OCI-LY1 (cell line): ENCODE data around the gene ODAD4.

Experiments used
- H2AFZ ChIP-seq: fragments of 200-600 bp; sonication (generic), shearing (Covaris generic); 2 replicates; pipeline ENCODE4 v1.6.0; 2014; ENCODE audit warnings: antibody characterized with exemption, mild to moderate bottlenecking, low read length
- H3F3A ChIP-seq: fragments of 200-600 bp; sonication (generic), shearing (Covaris generic); 2 replicates; pipeline ENCODE4 v1.6.0; 2014; ENCODE audit warnings: mild to moderate bottlenecking, antibody characterized with exemption, low read length, moderate library complexity; ENCODE audit not compliant: insufficient read depth
- H3K27ac ChIP-seq: fragments of 200-600 bp; sonication (generic); 2 replicates; pipeline ENCODE4 v1.5.1; 2014; ENCODE audit warnings: low read length, mixed run types, mild to moderate bottlenecking, low read depth; ENCODE audit not compliant: poor library complexity, severe bottlenecking
- H3K27me3 ChIP-seq: fragments of 200-600 bp; sonication (generic); 2 replicates; pipeline ENCODE4 v1.6.0; 2014; ENCODE audit warnings: antibody characterized with exemption, mild to moderate bottlenecking, low read length, moderate library complexity; ENCODE audit not compliant: insufficient read depth
- H3K36me3 ChIP-seq: fragments of 200-600 bp; sonication (generic); 2 replicates; pipeline ENCODE4 v1.6.1; 2014; ENCODE audit warnings: mild to moderate bottlenecking, antibody characterized with exemption, low read length, moderate library complexity, mixed read lengths; ENCODE audit not compliant: insufficient read depth
- H3K4me1 ChIP-seq: fragments of 200-600 bp; sonication (generic); 2 replicates; pipeline ENCODE4 v1.5.1; 2014; ENCODE audit warnings: mild to moderate bottlenecking, low read length, moderate library complexity; ENCODE audit not compliant: insufficient read depth, severe bottlenecking
- H3K4me2 ChIP-seq: fragments of 200-600 bp; sonication (generic), shearing (Covaris generic); 2 replicates; pipeline ENCODE4 v1.6.1; 2014; ENCODE audit warnings: low read length
- H3K4me3 ChIP-seq: fragments of 200-600 bp; sonication (generic); 2 replicates; pipeline ENCODE4 v1.5.1; 2014; ENCODE audit warnings: low read length, low read depth, mild to moderate bottlenecking, mixed read lengths; ENCODE audit not compliant: poor library complexity, severe bottlenecking
- H3K79me2 ChIP-seq: fragments of 200-600 bp; shearing (Covaris generic); 2 replicates; pipeline ENCODE4 v1.6.1; 2016; ENCODE audit warnings: mixed run types, low read length, mixed read lengths; ENCODE audit not compliant: insufficient read depth
- H3K9ac ChIP-seq: fragments of 200-600 bp; sonication (generic), shearing (Covaris generic); 2 replicates; pipeline ENCODE4 v1.6.1; 2014; ENCODE audit warnings: mild to moderate bottlenecking, low read length, mixed read lengths
- H3K9me2 ChIP-seq: fragments of 200-600 bp; sonication (generic), shearing (Covaris generic); 2 replicates; pipeline ENCODE4 v1.6.1; 2014; ENCODE audit warnings: low read depth, mild to moderate bottlenecking, low read length, mixed read lengths
- H3K9me3 ChIP-seq: fragments of 200-600 bp; shearing (Covaris generic); 2 replicates; pipeline ENCODE4 v1.6.1; 2014; ENCODE audit warnings: low read length, mixed read lengths
- H4K20me1 ChIP-seq: fragments of 200-600 bp; sonication (generic), shearing (Covaris generic); 2 replicates; pipeline ENCODE4 v1.6.0; 2016; ENCODE audit warnings: mild to moderate bottlenecking, low read length; ENCODE audit not compliant: insufficient read depth
- EZH2 ChIP-seq: fragments of 200-600 bp; sonication (generic), shearing (Covaris generic); IDR thresholded peaks from 2 replicates; pipeline ENCODE4 v1.8.0; 2017; ENCODE audit warnings: borderline replicate concordance, mixed run types, mild to moderate bottlenecking, antibody characterized with exemption, low read length, moderate library complexity, mixed read lengths
- TF ChIP-seq, protein P1 (sequence below): fragments of 200-600 bp; sonication (generic), shearing (Covaris generic); IDR thresholded peaks from 2 replicates; pipeline ENCODE4 v1.5.1; 2017; ENCODE audit warnings: mild to moderate bottlenecking, antibody characterized with exemption, low read length, moderate library complexity, mixed read lengths

The ODAD4 gene

DNA sequence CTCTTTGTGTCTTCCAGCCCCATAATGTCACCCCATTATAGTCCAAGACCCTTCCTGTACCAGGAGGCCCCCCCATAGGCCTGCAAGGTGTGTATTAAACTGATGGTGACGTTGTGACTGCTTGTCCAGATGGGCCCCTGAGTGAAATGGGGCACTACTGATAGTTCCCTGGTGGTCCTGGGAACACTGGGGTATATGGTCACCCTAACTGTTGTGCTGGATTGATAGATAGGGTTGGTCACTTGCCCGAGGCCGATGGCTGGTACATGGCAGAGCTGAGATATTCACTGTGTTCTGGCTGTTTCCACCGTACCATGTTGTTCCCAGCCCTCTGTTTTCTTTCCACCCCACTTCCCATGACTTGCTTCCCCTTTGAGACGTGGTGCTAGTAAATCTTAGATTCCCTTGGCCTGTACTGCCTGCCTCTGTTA lies 40.5 kb downstream of the ODAD4 start:
- H3F3A ChIP-seq, result no peaks in the 10 kb centered on the region
- H3K27me3 ChIP-seq, result no peaks in the 10 kb centered on the region
- no peak overlapping the region for H3K27ac ChIP-seq
- TF ChIP-seq, protein P1, sequence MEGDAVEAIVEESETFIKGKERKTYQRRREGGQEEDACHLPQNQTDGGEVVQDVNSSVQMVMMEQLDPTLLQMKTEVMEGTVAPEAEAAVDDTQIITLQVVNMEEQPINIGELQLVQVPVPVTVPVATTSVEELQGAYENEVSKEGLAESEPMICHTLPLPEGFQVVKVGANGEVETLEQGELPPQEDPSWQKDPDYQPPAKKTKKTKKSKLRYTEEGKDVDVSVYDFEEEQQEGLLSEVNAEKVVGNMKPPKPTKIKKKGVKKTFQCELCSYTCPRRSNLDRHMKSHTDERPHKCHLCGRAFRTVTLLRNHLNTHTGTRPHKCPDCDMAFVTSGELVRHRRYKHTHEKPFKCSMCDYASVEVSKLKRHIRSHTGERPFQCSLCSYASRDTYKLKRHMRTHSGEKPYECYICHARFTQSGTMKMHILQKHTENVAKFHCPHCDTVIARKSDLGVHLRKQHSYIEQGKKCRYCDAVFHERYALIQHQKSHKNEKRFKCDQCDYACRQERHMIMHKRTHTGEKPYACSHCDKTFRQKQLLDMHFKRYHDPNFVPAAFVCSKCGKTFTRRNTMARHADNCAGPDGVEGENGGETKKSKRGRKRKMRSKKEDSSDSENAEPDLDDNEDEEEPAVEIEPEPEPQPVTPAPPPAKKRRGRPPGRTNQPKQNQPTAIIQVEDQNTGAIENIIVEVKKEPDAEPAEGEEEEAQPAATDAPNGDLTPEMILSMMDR, result no peak
- no peak for TF ChIP-seq EZH2
- no peak overlapping the region for H3K9ac ChIP-seq
- no peak overlapping the region for H3K4me3 ChIP-seq
- no peaks in the 10 kb centered on the region for H3K9me2 ChIP-seq
- H2AFZ ChIP-seq, result no peak overlapping the region
- H3K36me3 ChIP-seq, result peaks cover 70% of the 10 kb centered on the region
- peaks cover 50% of the 10 kb centered on the region for H3K4me1 ChIP-seq
- H4K20me1 ChIP-seq, result no peaks in the 10 kb centered on the region
- H3K4me2 ChIP-seq, result no peak overlapping the region
- no peaks in the 10 kb centered on the region for H3K9me3 ChIP-seq
- no peaks in the 10 kb centered on the region for H3K79me2 ChIP-seq

DNA sequence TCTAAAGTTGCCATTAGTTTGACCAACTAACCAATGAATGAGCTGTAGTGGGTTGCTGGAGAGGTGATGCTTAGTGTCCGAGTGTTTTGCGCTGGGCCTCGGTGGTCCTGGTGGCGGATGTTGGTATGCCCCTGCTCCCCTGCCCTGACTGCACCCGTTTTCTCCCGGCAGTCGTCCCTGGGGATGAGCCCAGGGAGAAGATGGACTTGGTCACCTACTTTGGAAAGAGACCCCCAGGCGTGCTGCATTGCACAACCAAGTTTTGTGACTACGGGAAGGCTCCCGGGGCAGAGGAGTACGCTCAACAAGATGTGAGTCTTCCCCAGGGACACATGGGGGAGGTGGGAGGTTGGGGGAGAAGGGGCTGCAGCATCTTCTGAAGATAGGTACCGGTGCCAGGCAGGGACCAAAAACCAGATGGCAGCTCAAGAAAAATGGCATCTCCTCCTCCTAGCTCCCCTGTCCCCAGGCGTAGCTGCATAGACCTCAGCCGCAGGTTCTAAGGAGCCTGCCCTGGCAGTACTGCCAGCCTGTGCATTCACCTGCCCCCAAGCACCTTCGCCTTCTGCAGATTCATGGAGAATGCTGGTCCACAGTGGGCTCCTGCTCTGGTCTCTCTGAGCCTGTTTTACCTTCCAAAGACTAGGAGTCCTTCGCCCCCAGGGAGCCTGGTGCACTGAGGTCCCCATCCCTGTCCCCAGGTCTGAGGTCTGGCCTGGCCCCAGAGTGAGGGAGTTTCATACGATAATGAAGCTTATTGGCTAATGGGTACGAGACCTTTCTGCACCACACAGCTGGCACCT lies 41.5 kb downstream of the ODAD4 start:
- Histone ChIP-seq H4K20me1 (no peaks in the 10 kb centered on the region), H3K79me2 (no peaks in the 10 kb centered on the region), H3K9ac (no peak overlapping the region; the same call in 1 of the 2 replicates)

DNA sequence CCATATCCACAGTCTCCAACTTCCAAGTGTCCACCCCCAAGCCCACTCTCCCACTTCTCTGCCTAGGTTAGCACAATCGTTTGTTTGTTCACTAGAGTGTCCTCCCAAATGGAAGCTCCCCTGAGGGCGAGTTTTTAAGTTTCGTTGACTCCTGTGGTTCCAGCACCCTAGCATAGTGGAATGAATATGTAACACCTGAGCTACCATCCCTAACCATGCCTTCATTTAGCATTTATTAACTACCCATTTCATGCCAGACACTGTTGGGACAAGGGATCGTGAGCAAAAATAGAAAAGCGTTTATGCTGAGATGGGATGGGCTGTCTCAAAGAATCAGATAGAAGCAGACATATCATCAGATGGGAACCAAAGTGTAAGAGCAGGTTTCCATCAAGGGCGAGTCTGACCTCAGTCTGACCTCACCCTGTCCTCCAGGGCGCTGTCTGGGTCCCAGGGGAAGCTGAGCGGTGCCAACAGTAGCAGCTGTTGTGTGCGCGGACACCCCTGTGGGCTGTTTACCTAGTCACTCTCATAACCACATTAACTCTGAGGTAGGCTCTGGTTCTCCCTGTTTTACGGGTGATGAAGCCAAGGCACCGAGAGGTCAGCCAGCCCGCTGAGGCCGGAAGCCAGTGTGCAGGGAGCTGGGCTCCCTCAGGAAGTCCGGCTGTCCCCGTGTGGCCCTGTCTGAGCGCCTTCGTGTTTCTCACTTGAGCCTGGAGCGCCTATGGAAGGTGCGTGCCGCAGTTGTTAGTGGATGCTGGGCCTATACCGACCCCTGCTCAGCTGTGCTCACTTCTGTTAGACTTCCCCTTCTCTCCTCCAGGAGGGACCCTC lies 42.4 kb downstream of the ODAD4 start:
- peak overlapping the region; percentile 12 for H3K4me3 ChIP-seq
- H3K9ac ChIP-seq, result no peak overlapping the region; the same call in 1 of the 2 replicates
- peak overlapping the region; percentile 76 for H3K27ac ChIP-seq
- H3K4me2 ChIP-seq, result peak overlapping the region; percentile 35
- peaks cover 51% of the 10 kb centered on the region for H3K4me1 ChIP-seq
- no peaks in the 10 kb centered on the region for H4K20me1 ChIP-seq
- no peaks in the 10 kb centered on the region for H3K79me2 ChIP-seq
- no peaks in the 10 kb centered on the region for H3F3A ChIP-seq
- no peak overlapping the region for H2AFZ ChIP-seq
- H3K9me3 ChIP-seq, result no peaks in the 10 kb centered on the region
- TF ChIP-seq, protein P1, result no peak
- no peak for TF ChIP-seq EZH2
- H3K36me3 ChIP-seq, result peaks cover 88% of the 10 kb centered on the region
- no peaks in the 10 kb centered on the region for H3K9me2 ChIP-seq
- no peaks in the 10 kb centered on the region for H3K27me3 ChIP-seq

More for the DNA sequence above, 41.5 kb downstream of the ODAD4 start:
- H3K4me1 ChIP-seq, result peaks cover 53% of the 10 kb centered on the region
- no peak overlapping the region for H3K4me3 ChIP-seq
- H3K36me3 ChIP-seq, result peaks cover 79% of the 10 kb centered on the region
- H2AFZ ChIP-seq, result no peak overlapping the region
- H3K4me2 ChIP-seq, result no peak overlapping the region
- no peaks in the 10 kb centered on the region for H3K27me3 ChIP-seq
- TF ChIP-seq EZH2, result no peak
- TF ChIP-seq, protein P1, result no peak
- no peaks in the 10 kb centered on the region for H3K9me3 ChIP-seq
- H3K9me2 ChIP-seq, result no peaks in the 10 kb centered on the region
- H3F3A ChIP-seq, result no peaks in the 10 kb centered on the region
- H3K27ac ChIP-seq, result peak overlapping the region; percentile 76
